ENCODE results near the gene MEF2B. TPM values are rescaled to one million over a fixed set of nuclear protein-coding genes. Genes with fewer than 3 reads are reported as not detected.

Gene MEF2B
- total RNA-seq, 4 donors from 2014 or later, result 0.21 to 3.7 TPM; not detected in 2

DNA sequence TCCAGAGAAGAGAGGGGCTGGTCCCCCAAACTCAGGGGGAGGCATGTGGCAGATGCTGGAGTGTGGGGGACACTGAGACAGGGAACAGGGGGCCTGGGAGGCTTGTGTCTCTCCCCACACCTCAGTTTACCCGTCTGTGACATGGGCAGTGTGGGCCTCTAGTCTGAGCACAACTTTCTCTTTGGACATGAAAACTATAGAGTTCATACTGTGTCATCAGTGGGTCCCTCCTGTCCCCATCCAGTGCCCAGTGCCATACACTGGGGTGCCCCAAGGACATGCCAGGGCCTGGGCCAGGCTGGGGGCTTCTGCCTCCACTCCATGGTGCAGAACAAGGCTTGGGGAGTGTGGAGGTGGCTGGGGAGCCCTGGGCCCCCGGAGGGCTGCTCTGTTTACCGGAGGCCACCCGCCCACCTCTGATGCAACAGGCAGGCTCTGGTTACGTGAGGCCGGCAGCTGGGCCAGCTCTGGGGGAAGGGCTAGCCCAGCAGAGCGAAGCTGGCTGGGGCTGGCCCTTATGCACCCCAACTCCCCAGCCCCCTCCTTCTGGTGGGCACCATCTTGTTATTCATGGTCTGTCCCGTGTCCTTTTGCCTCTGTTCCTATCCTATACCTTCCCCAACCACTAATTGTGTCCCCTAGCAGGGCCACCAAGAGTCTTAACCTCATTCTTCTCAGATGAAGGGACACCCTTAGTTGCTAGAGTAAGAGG lies 1.9 kb upstream of the MEF2B start:
- Histone ChIP-seq H3K27ac (no peak overlapping the region), H3K9me3 (no peaks in the 10 kb centered on the region), H3K27me3 (no peaks in the 10 kb centered on the region), H3K4me3 (no peak overlapping the region), H3K4me1 (peaks cover 0 to 21% (median 5%) of the 10 kb centered on the region in 4 donors), H3K36me3 (peaks cover 0 to 32% (median 0%) of the 10 kb centered on the region in 3 donors)
- no peak for TF ChIP-seq POLR2A (IDR thresholded peaks at IDR 0.05)
- TF ChIP-seq, protein P1, sequence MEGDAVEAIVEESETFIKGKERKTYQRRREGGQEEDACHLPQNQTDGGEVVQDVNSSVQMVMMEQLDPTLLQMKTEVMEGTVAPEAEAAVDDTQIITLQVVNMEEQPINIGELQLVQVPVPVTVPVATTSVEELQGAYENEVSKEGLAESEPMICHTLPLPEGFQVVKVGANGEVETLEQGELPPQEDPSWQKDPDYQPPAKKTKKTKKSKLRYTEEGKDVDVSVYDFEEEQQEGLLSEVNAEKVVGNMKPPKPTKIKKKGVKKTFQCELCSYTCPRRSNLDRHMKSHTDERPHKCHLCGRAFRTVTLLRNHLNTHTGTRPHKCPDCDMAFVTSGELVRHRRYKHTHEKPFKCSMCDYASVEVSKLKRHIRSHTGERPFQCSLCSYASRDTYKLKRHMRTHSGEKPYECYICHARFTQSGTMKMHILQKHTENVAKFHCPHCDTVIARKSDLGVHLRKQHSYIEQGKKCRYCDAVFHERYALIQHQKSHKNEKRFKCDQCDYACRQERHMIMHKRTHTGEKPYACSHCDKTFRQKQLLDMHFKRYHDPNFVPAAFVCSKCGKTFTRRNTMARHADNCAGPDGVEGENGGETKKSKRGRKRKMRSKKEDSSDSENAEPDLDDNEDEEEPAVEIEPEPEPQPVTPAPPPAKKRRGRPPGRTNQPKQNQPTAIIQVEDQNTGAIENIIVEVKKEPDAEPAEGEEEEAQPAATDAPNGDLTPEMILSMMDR (IDR thresholded peaks at IDR 0.05), result no peak
- 47 to 58% methylated on average over 4 to 8 of the region's 8 CpGs for WGBS, 2 donors
- DNase-seq (ENCODE audit: low spot score in 2 of 2), result no peak

DNA sequence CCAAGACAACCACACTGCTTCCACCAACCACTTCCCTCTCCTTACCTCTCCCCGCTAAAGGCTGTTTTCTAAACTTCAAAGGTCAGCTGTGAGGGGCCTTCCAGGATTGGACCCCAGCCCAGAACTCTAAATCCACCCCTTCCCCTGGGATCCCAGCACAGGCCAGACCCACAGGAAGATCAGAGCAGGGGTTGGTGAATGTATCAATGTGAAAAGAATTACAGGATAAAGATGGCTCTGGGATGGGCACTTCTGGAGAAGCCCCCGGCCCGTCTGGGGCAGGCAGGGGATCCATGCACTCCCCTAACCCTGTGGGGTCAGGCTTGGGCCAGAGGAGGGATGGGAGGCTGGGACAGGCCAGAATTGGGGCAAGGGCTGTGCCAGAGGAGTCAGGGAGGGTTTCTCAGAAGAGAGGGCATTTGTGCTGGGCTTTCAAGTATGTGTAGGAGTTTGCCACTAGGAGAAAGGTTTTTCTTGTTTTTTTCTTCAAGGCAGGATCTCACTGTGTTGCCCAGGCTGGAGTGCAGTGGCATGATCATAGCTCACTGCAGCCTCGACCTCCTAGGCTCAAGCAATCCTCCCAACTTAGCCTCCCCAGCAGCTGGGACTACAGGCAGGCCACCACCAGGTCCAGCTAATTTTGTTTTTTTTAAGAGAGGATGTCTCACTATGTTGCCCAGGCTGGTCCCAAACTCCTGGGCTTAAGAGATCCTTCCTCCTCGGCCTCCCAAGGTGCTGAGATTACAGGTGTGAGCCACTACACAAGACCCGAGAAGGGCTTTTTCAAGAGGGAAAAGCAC lies 1.0 kb upstream of the MEF2B start:
- H3K27ac ChIP-seq, result no peak overlapping the region
- H3K27me3 ChIP-seq, result no peaks in the 10 kb centered on the region
- H3K9me3 ChIP-seq, result no peaks in the 10 kb centered on the region
- WGBS, 2 donors, result 74 to 85% methylated on average over 6 of the region's 6 CpGs
- no peak overlapping the region for H3K4me3 ChIP-seq
- H3K36me3 ChIP-seq, result peaks cover 0 to 22% (median 0%) of the 10 kb centered on the region in 3 donors
- H3K4me1 ChIP-seq, result peaks cover 0 to 21% (median 5%) of the 10 kb centered on the region in 4 donors
- DNase-seq (ENCODE audit: low spot score in 2 of 2), result no peak
- TF ChIP-seq, protein P1 (IDR thresholded peaks at IDR 0.05), result no peak
- no peak for TF ChIP-seq EP300 (IDR thresholded peaks at IDR 0.05)
- TF ChIP-seq POLR2A (IDR thresholded peaks at IDR 0.05), result no peak

DNA sequence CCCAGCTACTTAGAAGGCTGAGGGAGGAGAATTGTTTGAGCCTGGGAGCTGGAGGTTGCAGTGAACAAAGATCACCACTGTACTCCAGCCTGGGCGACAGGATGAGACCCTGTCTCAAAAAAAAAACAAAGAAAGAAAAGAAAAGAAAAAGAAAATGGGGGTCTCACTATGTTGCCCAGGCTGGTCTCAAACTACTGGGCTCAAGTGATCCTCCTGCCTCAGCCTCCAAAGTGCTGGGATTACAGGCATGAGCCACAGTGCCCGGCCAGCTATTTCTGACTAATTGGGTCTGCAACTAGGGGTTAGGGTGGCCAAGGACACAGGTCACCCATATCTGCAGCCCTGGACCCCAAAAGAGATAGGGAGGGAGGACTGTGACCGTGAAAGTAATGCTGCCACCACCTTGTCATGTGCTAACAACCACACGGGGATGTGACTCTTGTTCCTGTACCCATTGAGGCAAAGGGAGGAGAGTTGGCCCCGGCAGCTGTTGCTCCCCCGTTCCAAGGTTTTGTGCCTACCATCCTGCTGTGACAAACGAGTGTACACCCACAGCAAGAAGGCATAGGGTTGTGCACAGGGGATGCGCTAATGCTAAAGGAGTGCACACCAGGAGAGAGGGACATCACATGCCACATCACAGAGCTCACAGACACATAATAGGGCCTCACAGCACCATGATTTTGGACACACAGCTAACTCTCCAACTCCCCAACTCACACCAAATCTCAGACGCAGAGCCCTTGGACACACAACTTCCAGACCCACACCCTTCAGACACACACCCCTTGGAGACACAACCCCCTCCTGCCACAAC lies 619 bp downstream of the MEF2B start:
- H3K4me1 ChIP-seq, result peaks cover 0 to 17% (median 5%) of the 10 kb centered on the region in 4 donors
- no peaks in the 10 kb centered on the region for H3K27me3 ChIP-seq
- H3K27ac ChIP-seq, result no peak overlapping the region
- TF ChIP-seq EP300 (IDR thresholded peaks at IDR 0.05), result no peak
- TF ChIP-seq POLR2A (IDR thresholded peaks at IDR 0.05), result no peak
- TF ChIP-seq, protein P1 (IDR thresholded peaks at IDR 0.05), result no peak
- H3K9me3 ChIP-seq, result no peaks in the 10 kb centered on the region
- 68 to 76% methylated on average over 9 of the region's 9 CpGs for WGBS, 2 donors
- peak overlapping the region in 2 of 4 donors; percentile 30 to 35 for H3K4me3 ChIP-seq
- DNase-seq (ENCODE audit: low spot score in 2 of 2), result no peak
- peaks cover 0 to 13% (median 0%) of the 10 kb centered on the region in 3 donors for H3K36me3 ChIP-seq

DNA sequence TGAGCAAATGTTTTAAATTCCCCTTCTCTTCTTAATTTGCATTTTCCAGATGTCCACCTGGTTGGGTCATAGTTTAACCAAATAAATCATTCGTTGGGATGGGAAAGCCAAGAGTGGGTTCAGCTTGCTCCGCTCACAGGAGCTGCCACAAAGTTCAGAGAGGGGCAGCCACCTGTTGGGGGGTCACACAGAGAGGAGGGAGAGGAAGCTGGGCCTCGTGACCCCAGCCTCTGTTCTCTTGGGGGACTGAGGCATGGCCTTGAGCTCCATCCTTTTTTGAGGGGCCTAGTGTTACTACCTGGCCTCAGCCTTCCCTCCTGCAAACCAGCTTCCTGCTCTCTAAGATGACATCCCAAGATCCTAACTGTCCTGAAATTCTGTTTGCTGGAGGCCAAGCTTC lies 2.5 kb downstream of the MEF2B start:
- Histone ChIP-seq H3K27me3 (no peaks in the 10 kb centered on the region), H3K4me3 (no peak overlapping the region), H3K36me3 (peaks cover 0 to 11% (median 0%) of the 10 kb centered on the region in 3 donors), H3K27ac (no peak overlapping the region), H3K9me3 (no peaks in the 10 kb centered on the region), H3K4me1 (peaks cover 0 to 17% (median 5%) of the 10 kb centered on the region in 4 donors)
- no peak for TF ChIP-seq POLR2A (IDR thresholded peaks at IDR 0.05)
- TF ChIP-seq EP300 (IDR thresholded peaks at IDR 0.05), result no peak
- TF ChIP-seq, protein P1 (IDR thresholded peaks at IDR 0.05), result no peak
- 72 to 77% methylated on average over 2 to 3 of the region's 3 CpGs for WGBS, 2 donors
- no peak for DNase-seq (ENCODE audit: low spot score in 2 of 2)
